DMS79 treated with DMSO at 0.1 percent for 48 hours (cell line): ENCODE results near the gene ICAM2.

Experiments used
- DNase-seq: peaks from one replicate; lab custom pipeline; 2025; lab: John Stamatoyannopoulos, UW

ICAM2 gene

DNA sequence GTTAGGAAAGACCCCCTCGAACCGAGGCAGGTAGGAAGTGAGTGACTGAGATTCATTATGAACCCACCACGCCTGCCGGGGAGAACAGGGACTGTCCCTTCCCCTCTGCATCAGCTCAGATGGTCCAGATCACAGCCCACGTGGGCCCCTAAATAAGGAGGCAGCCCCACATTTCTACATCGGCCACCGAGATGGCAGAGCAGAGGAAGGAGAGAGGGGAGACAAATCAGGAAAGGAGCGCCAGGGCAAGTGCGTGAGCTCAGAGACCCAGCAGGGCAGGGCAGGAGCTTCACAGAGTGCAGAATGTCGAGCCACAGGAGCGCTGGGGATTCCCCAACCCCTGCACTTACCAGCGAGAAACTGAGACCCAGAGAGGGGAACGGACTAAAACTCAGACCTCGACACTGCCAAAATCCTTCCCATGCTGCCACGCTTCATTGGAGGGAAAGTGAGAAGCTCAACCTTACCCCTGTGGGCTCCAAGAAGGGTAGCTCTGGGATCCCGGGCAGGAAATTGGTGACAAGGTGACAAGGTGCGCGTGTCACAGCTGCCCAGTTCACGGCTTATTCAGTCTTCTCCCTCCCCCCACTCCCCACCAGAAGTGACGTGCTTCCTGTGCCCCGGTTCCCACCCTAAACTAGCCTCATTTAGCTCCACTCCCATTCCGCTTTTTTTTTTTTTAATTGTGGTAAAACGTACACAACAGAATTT is at the start of gene ICAM2:
ICAM2 (minus strand) TSS at position 578 of the 711 bp plus-strand sequence. CDS start 13,942 bp downstream, outside the sequence.
- no peak for DNase-seq

DNA sequence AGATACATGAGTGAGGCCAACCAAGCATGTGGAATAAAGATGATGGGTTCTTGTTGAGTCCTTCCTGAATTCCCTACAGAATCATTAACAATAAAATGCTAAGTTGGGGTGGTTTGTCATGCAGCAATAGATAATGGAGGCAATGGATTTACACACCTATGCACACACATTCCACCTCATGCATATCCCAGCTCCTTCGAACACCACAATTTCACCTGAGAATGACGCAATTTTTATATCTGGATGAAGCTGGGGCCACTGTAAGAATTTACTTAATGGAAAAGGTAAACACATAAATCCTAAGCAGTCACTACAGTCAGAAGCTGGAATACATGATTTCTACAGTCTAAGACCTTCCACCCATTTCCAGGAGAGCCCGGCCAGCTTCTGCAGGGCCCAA is 49.8 kb upstream of the ICAM2 start:
- no peak for DNase-seq

DNA sequence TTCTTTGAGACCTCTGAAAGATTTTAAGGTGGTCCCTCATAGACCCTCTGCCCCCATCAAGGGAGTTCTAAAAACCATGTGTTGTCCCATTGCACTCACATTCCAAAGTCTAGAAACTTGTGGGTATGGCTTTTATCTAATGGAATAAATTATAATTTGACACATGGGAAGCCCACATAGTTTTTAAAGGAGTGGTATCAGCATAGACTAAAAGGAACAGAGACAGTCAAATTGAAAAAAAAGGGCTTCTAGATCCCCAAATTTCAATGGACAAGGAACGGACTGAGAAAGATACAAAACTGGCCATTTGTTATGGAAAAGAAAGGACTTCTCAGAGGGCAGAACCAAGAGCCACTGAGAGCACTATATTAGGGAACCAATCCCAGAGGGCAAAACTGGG is 48.7 kb upstream of the ICAM2 start:
- no peak for DNase-seq

DNA sequence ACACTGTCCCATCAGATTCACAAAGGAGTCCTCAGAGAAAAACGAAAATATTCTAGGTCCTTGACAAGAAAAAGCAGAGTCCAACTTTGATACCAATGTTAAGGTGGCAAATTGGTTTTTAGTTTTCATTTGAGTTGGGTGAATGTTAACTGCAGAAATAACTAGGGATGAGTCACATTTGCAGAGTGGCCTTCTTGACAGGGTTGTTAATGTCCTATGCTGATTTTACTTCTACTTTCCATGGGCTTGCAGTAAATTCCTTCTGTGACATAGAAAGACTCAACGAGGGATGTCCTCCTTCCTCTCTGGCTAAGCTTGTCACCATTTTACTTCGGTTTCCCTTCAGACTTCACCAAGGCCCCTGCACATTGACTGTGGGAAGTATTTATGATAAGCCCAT is 47.2 kb upstream of the ICAM2 start:
- no peak for DNase-seq

DNA sequence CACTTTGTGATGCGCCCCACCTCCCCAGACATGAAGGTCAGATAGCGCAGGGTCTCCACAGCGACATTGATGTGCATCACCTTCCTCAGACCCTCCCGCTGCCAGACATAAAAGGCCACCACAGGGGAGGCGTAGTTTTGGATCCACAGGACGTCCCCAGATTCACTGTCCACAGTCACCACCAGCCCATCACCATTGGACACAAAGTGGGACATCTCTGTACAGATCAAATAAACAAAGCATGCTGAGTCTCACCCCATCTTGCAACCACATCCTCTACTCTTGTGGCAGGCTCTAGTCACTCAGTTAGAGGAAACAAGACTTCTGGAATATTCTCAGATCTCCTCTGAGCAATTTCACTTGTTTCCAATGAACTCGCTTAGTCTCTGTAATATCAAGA is 46.3 kb upstream of the ICAM2 start:
- DNase-seq = no peak

DNA sequence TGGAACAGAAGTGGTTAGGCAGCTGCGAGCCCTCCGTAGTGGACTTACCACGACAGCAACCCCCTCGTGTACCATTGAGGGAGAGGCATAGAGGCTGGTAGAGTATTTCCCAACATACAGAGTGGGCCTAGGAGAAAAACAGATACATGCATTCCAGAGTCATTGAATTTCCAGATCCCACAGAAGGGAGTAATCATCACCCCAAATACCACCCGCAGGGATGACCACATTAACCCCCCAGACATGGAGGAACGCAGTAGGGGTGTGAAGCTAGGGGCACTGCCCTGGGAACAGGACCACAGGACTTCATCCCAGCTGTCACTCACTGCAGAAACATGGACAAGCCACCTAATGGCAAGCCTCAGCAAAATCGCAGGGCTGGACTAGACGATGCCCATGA is 44.7 kb upstream of the ICAM2 start:
- DNase-seq = no peak

DNA sequence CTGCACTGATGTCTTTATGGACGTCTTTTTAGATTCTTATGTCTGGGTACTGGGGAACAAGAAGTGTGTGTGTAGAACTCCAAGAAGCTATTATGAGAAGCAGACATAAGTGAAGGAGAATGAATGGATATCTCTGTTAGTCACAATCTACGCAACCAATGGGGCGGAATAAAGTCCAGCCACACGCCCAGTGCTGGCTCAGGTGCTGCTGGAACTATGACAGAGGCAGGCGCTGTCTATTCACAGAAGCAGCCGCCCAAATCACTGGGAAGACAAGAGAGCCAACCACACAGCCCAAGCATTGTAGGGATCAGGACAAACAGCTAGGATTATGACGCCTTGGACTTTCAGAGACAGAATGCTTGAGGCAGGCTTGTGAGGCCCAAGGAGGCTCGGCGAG is 43.9 kb upstream of the ICAM2 start:
- DNase-seq = no peak

DNA sequence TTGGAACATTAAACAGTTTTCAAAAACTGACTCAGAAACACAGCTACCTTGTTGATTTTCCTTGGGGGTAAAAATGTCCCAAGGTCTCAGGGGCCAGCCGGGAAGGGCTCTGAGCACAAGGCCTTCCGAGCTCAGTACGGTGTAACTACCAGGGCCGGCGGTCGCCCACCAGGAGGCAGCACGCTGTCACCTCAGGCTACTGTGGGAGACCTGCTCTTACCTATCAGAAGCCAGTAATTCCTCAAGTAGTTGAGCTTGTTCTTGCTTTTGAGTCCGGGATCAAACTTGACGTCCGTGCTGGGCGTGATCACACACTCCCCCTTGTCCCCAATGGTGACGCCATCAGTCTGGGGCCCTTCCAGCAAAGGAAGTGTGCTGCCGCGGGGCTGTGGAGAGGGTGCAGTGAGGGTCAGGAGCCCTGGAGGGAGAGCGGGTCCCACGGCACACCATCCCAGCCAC is 43.4 kb upstream of the ICAM2 start:
- no peak for DNase-seq

DNA sequence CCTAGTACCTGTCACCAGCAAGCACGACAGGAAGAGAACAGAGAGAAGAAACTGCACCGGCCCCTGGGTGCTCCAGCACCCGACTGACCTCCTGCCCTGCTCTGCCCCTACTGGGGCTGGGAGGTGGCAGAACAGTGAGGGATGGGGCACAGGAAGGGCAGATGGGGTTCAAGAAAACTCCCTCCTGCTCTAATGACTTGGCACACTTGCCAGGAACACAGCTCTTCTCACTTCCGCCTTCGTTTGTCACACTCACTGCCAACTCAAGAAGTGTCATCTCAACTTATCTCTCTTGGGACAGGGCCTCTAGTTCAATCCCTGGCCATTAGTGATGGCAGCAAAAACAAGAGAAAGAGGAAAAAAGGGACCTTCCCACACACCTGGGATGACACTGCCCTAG is 42.7 kb upstream of the ICAM2 start:
- no peak for DNase-seq

DNA sequence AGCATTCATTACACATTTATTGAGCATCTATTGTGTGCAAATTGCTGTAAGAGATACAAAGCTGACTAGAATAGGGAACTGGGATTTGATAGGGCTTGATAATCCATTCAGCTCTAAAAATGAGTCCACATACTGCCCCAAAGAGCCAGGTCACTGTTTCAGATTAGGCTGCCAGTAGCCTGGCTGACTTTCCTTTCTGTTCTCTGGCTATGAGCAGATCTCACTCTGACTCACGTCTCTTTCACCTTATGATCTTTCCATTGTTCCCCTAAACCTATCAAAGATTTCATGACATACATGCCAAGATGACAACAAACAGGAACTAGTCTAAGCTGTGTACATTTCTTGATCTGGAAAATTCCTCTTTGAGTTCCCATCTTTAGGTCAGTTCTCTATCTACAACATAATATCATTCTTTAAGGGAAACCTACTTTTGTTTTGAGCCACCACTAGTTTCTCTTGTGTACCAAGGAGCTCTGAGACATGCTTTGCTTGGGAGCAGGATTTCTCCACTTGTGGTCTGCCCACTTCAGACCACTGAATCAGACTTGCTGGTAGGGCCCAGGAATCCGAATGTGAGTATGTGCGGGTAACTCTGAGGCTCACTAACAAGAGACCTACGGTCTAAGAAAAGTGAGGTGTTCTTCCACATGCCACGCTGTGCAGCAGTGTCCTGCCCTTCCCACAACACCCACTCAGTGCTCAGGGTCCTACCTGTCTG is 40.9 kb upstream of the ICAM2 start:
- DNase-seq = no peak

DNA sequence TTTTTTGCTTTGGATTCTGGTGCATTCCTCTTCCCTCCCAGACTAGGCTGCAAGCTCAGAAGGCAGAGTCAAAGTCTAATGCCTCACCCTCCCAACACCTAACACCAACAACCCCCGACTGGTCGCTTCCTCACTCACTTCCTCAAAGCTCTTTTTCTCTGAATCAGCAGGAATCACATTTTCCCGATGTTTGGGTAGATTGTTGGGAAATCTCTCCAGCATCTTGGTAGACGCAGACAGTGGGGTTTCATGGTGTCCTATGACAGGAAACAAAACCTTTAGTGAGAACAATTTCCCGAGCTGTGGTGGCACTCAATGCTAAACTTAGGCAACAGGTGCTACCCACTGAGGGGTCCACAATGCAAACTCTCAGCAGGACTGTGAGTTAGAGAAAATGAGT is 39.9 kb upstream of the ICAM2 start:
- DNase-seq = no peak

DNA sequence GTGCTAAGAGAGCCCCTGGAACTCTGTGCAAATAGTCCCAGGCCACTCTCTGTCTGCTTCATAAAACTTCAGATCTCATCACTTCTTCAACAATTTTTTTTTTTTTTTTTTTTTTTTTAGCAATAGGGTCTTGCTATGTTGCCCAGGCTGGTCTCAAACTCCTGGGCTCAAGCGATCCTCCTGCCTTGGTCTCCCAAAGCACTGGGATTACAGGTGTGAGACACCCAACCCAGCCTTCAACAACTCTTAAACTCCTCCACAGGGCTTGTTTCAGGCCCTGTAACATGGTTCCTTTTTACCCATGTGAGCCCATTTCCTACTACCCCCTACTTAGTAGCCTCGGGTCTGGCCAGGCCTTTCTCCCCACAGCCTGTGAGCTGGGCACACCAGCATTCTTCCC is 39.3 kb upstream of the ICAM2 start:
- DNase-seq = no peak

DNA sequence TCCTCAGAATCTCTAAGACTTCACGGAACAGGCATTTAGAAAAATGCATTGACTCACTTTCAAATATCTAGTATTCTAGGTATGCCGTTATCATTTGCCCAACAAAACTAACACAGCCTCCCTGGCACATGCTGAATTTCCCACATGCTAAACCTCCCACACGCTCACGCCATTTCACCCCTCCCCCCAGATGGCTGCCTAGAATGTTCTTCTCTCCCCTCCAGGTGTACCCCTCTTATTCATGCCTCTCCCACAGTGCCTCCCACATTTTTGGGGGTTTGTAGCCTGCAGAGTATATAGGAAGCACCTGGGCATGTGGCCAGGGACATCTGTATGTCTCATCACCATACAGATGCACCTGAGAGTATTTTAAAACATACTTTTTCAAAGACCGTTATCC is 38.2 kb upstream of the ICAM2 start:
- DNase-seq = no peak

DNA sequence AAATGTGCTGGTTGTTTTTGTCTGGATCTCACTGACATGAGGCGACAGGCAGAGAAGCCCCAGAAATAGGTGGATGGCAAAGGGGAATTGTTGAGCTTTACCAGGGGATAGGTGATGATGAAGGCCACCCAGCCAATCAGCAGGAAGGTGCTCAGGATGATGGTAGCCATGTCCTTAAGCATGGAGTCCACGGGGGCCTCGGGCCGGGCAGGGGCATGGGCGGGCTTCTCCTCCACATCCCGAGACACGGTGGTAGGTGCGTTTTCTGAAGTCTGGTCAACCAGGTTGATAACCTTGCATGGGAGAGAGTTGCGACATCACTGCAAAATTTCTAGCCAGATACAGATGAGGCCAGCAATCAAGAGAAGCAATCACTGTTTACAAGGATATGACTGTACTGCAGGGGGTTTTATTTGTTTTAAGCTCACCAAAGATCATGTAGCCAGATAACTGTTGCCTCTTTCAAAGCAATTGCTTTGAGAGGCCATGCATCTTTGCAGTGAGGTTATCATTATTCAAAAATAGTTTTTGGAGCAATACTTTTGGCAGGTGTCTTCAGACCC is 37.3 kb upstream of the ICAM2 start:
- DNase-seq = no peak

DNA sequence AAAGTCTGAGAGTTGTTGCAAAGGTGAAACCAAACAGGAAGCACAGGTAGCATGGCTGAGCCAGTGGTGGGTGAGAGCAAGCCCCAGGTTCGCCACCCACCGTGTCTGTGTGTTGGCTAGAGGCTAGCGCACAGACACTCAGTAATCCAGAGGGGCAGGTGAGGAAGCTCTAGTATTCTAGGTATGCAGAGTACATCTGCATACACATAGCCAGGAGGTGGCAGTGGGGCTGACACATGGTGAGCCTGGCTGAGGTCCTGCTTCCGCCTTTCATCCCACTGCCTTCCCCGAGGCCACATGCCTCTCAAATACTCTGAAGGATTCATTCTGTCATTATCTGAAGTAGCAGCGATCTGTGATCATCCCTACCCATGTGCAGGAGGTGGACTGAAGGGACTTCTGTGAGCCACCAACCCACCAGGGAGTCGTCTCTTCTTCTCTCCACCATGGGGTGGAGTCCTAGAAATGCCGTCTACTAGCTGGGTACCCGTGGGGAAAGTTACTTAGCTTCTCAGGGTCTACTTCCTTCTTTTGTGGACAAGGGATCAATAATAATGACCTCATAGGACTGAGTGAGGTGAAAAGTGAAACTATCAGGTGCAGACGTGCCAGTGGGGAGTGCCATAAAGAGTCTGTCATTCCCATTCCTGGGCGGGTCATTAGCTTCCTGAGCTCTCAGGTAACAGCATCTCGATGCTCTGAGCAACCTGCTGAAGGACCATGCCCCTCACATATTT is 36.0 kb upstream of the ICAM2 start:
- no peak for DNase-seq

DNA sequence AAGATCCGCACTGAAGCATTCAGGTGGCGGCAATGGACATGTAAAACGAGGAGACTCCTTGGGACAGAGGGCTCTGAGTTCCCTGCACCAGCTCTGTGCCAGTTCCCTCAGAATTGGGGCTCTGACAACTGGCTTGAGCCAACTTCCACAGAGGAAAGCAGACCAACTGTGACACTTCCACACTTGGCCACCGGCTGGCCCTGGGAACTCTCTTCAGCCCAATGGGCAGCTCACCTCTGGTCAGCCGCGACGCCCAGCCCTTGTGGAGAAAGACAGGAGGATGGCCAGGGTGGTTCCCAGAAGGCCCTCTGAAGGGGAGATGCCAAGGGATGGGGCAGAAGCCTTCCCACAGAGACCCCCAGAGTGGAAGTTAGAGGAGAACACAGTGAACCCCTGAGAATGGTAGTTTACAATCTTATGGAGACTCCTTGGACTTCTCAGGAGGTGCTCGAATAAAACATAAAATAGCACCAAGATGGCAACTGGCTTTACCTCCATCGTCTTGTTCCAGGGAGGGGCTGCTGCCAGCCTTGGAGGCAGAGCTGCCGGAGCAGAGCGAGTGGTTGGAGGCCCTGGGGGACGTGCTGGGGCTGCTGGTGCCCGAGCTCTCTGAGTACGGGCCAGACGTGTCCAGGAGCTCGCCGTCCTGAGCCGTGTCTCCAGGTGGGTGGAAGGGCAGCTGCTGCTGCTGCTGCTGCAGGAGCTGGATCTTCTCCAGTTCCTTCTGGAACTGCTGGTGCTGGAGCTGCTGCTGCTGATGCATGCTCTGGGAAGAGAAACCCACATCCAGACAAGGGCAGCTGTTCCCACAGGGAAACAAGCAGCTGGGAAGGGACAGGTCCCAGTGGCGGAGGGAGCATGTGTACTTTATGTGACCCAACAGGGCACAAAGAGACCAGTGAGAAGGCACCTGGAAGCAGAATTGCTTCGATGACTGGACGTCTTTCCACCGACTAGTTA is 35.0 kb upstream of the ICAM2 start:
- DNase-seq = no peak

DNA sequence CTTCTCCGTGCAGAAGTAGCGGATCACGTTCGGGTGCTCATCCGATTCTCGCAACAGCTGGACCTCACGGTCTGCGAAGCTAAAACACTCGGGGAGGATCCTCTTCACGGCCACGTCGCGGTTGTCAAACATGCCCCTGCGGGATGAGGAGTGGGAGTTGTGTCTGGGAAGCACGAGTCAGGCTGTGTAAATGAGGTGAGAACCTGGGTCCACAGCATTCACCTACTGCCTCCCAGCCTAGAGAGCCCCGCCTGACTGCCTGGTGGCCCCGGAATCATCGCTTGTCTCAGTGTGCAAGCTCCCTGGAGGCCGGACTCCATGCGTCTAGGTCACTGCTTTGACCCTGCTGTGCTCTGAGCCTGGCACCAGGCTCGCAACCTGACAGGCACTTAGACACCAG is 33.9 kb upstream of the ICAM2 start:
- no peak for DNase-seq

DNA sequence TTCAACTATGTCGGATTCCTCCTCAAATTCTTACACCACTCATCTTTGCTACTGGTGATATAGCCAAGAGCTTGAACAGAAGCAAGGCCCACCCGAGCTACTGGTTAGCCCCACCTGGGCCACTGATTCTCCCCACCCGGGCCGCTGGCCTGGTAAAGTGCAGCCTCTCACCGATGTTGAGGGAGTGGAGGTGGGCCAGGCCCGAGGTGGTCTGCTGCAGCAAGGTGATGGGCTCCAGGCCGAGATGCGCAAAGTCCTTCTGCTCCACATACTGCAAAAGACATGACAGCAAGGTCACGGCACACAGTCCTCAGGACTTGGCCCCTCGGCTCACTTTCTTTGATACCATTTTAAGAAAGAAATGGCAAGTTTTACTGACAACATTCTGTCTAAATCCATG is 32.7 kb upstream of the ICAM2 start:
- DNase-seq = no peak

DNA sequence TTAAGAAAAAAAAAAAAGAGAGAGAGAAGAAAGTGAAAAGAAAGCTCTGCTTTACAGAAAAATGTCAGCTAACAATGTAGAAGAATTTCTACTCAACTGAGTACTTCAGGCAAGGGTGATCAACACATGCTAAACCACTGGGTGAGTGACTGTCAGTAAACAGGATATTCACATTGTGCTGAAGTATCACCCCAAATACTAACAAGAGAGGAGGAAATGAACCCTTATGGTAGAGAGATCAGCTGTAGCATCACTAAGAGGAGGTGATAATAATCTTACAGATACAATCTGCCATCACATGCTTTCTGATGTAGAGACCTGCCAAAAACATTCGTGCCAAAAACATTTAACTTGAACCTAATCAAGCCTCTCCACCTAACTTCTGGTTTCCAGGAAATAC is 30.7 kb upstream of the ICAM2 start:
- no peak for DNase-seq

DNA sequence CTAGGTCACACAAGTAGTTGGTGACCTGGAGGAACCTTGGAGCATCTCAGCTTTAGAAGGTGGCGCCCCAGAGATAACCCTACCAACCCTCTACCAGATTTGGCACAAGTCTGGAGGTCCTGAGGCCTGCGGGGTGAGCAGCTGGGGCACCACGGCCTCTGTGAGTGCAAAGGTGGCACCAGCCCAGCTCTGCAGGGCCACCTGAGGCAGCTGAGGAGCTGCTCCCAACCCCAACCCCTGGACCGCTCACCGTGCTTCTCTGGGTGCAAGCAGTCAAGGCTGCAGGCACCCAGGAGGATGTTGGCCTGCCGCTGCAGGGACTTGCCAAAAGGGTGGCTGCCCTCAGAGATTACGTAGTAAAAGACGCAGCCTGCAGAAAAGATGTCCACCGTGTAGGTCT is 28.4 kb upstream of the ICAM2 start:
- no peak for DNase-seq

DNA sequence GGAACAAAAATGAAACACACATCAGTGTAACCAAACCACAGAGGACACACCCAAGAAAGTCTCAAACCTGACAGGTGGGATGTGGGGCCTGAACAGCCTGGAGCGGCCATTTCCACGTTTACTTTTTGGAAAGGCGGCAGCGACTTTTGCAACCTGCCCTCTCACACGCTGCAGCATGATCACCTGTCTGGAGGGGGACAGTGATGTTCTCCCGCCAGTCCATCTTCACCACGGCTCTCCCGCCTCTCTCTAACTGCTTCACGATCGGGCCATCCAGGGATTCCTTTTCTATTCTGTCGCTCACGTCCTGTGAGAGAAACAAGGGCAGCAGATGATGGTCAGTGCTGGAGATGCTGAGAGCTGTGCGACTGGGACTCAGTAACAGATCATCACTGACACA is 24.7 kb upstream of the ICAM2 start:
- no peak for DNase-seq
